Naive thymus-derived CD4-positive, alpha-beta T cell (primary cell): ENCODE measurements around the gene HMCN1. TPM values are rescaled to one million over a fixed set of nuclear protein-coding genes. Genes with fewer than 3 reads are reported as not detected.

Source experiments
- ATAC-seq: fragments of 150-1000 bp; cut with Tn5 transposase; 2 replicates; pipeline ENCODE4 v1.10.0; 2021; ENCODE audit warnings: mild to moderate bottlenecking, moderate library complexity
- CTCF ChIA-PET: fragments of 350-600 bp; sonication (Branson Sonifier 250); formaldehyde crosslinking; loops from one replicate; lab custom pipeline; 2021; ENCODE audit warnings: antibody characterized with exemption; lab: Charles Lee
- POLR2A ChIA-PET: fragments of 350-600 bp; sonication (Branson Sonifier 250); formaldehyde crosslinking; loops from one replicate; lab custom pipeline; 2021; ENCODE audit warnings: antibody characterized with exemption, inconsistent platforms; lab: Charles Lee
- DNase-seq, 9 donors: peaks; one replicate each; pipeline versions ENCODE4 v3.0.0 to v3.0.0-alpha.2; 2020 to 2022; ENCODE audit warnings: mixed read lengths in 1 of 9
- H3K27ac ChIP-seq: one replicate; pipeline ENCODE4 v1.7.0; 2013; ENCODE audit warnings: mild to moderate bottlenecking, low read depth, low read length, moderate library complexity
- H3K27me3 ChIP-seq, 2 donors: one replicate each; pipeline ENCODE4 v1.7.0; 2013; ENCODE audit warnings: low read length in 2 of 2, mild to moderate bottlenecking in 2 of 2, moderate library complexity in 2 of 2; ENCODE audit not compliant: control insufficient read depth in 2 of 2, insufficient read depth in 2 of 2
- H3K36me3 ChIP-seq, 3 experiments: 1 replicate in 2 of 3; 2 replicates in 1 of 3; pipeline ENCODE4 v1.7.0; 2013; ENCODE audit warnings: low read length in 3 of 3, mild to moderate bottlenecking in 3 of 3, moderate library complexity in 1 of 3; ENCODE audit not compliant: insufficient read depth in 3 of 3, control insufficient read depth in 2 of 3
- H3K4me1 ChIP-seq, 2 donors: one replicate each; pipeline ENCODE4 v1.7.0; 2013; ENCODE audit warnings: low read length in 2 of 2, mild to moderate bottlenecking in 2 of 2, moderate library complexity in 1 of 2; ENCODE audit not compliant: control insufficient read depth in 2 of 2, insufficient read depth in 2 of 2
- H3K4me3 ChIP-seq: 2 replicates; pipeline ENCODE4 v1.7.0; 2013; ENCODE audit warnings: mild to moderate bottlenecking, low read length
- H3K9me3 ChIP-seq, 3 experiments: 1 replicate in 2 of 3; 2 replicates in 1 of 3; pipeline ENCODE4 v1.7.0; 2013; ENCODE audit warnings: low read length in 3 of 3; ENCODE audit not compliant: control insufficient read depth in 2 of 3
- H3K27ac Mint-ChIP-seq, 9 donors: one replicate each; pipeline ENCODE4 v1.8.0; 2020 to 2022; ENCODE audit warnings: mixed read lengths in 9 of 9, mild to moderate bottlenecking in 8 of 9, moderate library complexity in 5 of 9, inconsistent platforms in 2 of 9
- H3K27me3 Mint-ChIP-seq, 5 donors: one replicate each; pipeline ENCODE4 v1.8.0; 2021 to 2022; ENCODE audit warnings: mixed read lengths in 5 of 5, mild to moderate bottlenecking in 1 of 5
- H3K36me3 Mint-ChIP-seq, 5 donors: one replicate each; pipeline ENCODE4 v1.8.0; 2020 to 2022; ENCODE audit warnings: mixed read lengths in 5 of 5, mild to moderate bottlenecking in 3 of 5, inconsistent platforms in 1 of 5
- H3K4me1 Mint-ChIP-seq, 7 donors: one replicate each; pipeline ENCODE4 v1.8.0; 2020 to 2022; ENCODE audit warnings: mixed read lengths in 7 of 7, mild to moderate bottlenecking in 3 of 7, inconsistent platforms in 1 of 7
- H3K4me3 Mint-ChIP-seq, 10 donors: one replicate each; pipeline ENCODE4 v1.8.0; 2020 to 2022; ENCODE audit warnings: mild to moderate bottlenecking in 10 of 10, mixed read lengths in 10 of 10, moderate library complexity in 6 of 10, inconsistent platforms in 2 of 10
- H3K9me3 Mint-ChIP-seq, 11 donors: one replicate each; pipeline ENCODE4 v1.8.0; 2020 to 2022; ENCODE audit warnings: mixed read lengths in 11 of 11, mild to moderate bottlenecking in 4 of 11, inconsistent platforms in 1 of 11, moderate library complexity in 1 of 11
- intact Hi-C, 2 donors: fragments of 100-400 bp; cut with micrococcal nuclease; formaldehyde crosslinking; loops; one replicate each; pipeline ENCODE4 v1.15.1; 2023
- polyA plus RNA-seq, 2 donors: library from polyadenylated mRNA; unstranded; fragments of 300-500 nt; fragmentation: Illumina TruSeq; gene quantifications; one replicate each; pipeline ENCODE4 v1.2.3, GENCODE V29; 2021
- total RNA-seq, 6 experiments: library from RNA in 5 of 6; stranded (reverse) in 5 of 6; gene quantifications; 1 replicate in 5 of 6; 2 replicates in 1 of 6; pipeline ENCODE4 v1.2.3 and lab custom pipeline; 2021 to 2026

Gene HMCN1
- total and polyA plus RNA-seq, 7 experiments from 2014 or later = under 0.01 to 0.19 (median 0.16) TPM; not detected in 3

DNA sequence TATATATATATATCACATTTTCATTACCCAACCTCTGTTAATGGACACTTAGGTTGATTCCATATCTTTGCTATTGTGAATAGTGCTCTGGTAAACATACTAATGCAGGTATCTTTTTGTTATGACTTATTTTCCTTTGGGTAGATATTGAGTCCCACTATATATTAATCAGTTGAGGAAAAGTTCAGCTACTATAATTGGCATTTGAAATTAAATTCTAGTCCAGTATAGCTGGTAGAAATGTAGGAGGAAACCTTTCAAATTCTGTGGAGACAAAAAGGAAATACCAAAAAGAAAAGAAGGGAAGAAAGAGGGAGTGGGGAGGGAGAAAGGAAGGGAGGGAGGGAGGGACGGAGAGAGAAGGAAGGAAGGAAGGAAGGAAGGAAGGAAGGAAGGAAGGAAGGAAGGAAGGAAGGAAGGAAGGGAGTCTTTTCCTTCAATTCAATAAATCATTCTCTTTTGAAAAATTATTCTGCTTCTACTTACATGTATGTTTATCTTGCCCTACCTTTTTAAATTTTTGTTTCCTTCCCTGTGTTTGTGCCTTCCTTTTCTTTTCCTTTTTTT is 329.0 kb downstream of the HMCN1 start:
- H3K9me3 ChIP-seq = no peaks in the 10 kb centered on the region
- ATAC-seq (no peak), DNase-seq (no peak)
- no peaks in the 10 kb centered on the region for H3K27me3 ChIP-seq
- no peaks in the 10 kb centered on the region for H3K4me1 ChIP-seq
- no peak overlapping the region for H3K4me3 Mint-ChIP-seq
- H3K27ac Mint-ChIP-seq = no peak overlapping the region
- ChIA-PET POLR2A (no interaction called here), CTCF (no interaction called here)
- intact Hi-C loops = no loop called here
- peaks cover 0 to 4% (median 0%) of the 10 kb centered on the region in 7 donors for H3K4me1 Mint-ChIP-seq
- H3K4me3 ChIP-seq = no peak overlapping the region
- H3K27me3 Mint-ChIP-seq = peaks cover 0 to 11% (median 2%) of the 10 kb centered on the region in 5 donors
- no peaks in the 10 kb centered on the region for H3K36me3 Mint-ChIP-seq
- H3K36me3 ChIP-seq = no peaks in the 10 kb centered on the region
- H3K9me3 Mint-ChIP-seq = no peaks in the 10 kb centered on the region
- no peak overlapping the region for H3K27ac ChIP-seq

- Mint-ChIP-seq H3K4me1 (no peaks in the 10 kb centered on the region), H3K27ac (no peak overlapping the region), H3K27me3 (peaks cover 0 to 18% (median 7%) of the 10 kb centered on the region in 5 donors), H3K36me3 (no peaks in the 10 kb centered on the region), H3K9me3 (no peaks in the 10 kb centered on the region), H3K4me3 (no peak overlapping the region)
- Histone ChIP-seq H3K9me3 (no peaks in the 10 kb centered on the region), H3K4me3 (no peak overlapping the region), H3K27me3 (no peaks in the 10 kb centered on the region), H3K27ac (no peak overlapping the region), H3K4me1 (no peaks in the 10 kb centered on the region), H3K36me3 (no peaks in the 10 kb centered on the region)
- DNase-seq (no peak), ATAC-seq (no peak)
- ChIA-PET POLR2A (no interaction called here), CTCF (no interaction called here)
- intact Hi-C loops = no loop called here
These were observed 332.2 kb downstream of the HMCN1 start for GRCh38 chr1:186066411-186066810.

DNA sequence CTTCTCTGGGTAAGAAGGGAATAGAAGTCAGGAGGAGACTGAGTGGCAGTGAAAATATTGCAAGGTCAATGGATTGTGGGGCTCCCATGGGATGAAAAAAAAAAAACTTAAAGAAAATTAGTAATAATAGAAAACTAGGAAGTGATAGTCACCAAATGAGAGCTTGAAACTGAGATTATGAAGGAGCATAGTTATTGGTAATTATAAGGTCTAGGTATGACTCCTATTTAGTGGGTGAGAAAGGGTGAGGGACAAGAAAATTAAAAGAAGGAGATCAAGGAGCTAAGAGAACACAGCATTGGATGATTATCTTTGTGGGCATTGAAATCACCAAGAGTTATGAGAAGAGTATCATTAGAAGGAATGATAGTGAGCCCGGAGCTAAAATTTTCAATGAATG is 339.5 kb downstream of the HMCN1 start:
- Histone ChIP-seq H3K4me1 (no peaks in the 10 kb centered on the region), H3K9me3 (no peaks in the 10 kb centered on the region), H3K27me3 (no peaks in the 10 kb centered on the region), H3K27ac (no peak overlapping the region), H3K36me3 (no peaks in the 10 kb centered on the region), H3K4me3 (no peak overlapping the region)
- H3K4me1 Mint-ChIP-seq = no peaks in the 10 kb centered on the region
- no peak for DNase-seq
- no peaks in the 10 kb centered on the region for H3K9me3 Mint-ChIP-seq
- ATAC-seq = no peak
- POLR2A ChIA-PET = no interaction called here
- H3K36me3 Mint-ChIP-seq = no peaks in the 10 kb centered on the region
- no peak overlapping the region for H3K4me3 Mint-ChIP-seq
- H3K27ac Mint-ChIP-seq = no peak overlapping the region
- intact Hi-C loops = no loop called here
- peaks cover 0 to 7% (median 2%) of the 10 kb centered on the region in 5 donors for H3K27me3 Mint-ChIP-seq
- CTCF ChIA-PET = no interaction called here

DNA sequence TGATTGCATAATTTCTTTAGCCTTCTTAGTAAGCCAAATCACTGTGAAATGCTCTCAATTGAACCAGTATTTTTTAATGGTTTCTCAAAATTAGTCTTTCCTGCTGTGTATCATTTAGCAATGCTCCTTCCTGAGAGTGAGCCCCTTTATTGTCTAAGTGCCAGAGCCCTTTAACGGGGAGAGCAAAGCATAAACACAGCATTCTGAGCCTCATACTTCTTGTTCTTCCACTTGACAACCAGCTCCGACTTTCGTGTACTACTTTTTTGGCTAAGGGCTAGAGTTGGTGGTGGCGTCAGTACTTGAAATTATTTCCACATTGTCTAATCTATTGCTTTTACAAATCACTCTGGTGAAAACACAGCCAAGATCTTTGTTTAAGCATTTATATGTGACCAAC is 341.8 kb downstream of the HMCN1 start:
- Mint-ChIP-seq H3K4me3 (no peak overlapping the region), H3K4me1 (no peaks in the 10 kb centered on the region), H3K27ac (no peak overlapping the region), H3K9me3 (no peaks in the 10 kb centered on the region), H3K27me3 (peaks cover 0 to 4% (median 0%) of the 10 kb centered on the region in 5 donors), H3K36me3 (no peaks in the 10 kb centered on the region)
- no peak overlapping the region for H3K27ac ChIP-seq
- no peak overlapping the region for H3K4me3 ChIP-seq
- H3K4me1 ChIP-seq = no peaks in the 10 kb centered on the region
- intact Hi-C loops = no loop called here
- POLR2A ChIA-PET = no interaction called here
- no peak for ATAC-seq
- DNase-seq = no peak
- no peaks in the 10 kb centered on the region for H3K27me3 ChIP-seq
- H3K36me3 ChIP-seq = no peaks in the 10 kb centered on the region
- CTCF ChIA-PET = no interaction called here
- H3K9me3 ChIP-seq = no peaks in the 10 kb centered on the region

DNA sequence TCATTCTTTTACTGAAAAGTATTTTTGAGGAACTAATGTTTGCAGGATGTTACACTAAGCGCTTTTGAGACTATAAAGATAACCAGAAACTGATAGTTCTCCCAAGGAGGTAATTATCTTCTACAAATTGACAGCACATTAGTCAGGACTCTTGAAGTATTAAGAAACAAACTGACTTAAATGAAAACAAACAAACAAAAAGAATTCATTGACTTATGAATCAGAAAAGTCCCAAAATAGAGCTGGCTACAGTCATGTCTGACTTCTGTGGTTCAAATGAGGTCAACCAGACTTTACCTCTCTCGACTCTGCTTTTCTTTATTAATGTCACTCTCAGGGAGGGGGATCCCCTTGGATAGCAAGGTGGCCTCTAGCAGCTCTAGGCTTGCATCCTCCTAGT is 344.1 kb downstream of the HMCN1 start:
- Mint-ChIP-seq H3K4me3 (no peak overlapping the region), H3K27me3 (peaks cover 0 to 4% (median 0%) of the 10 kb centered on the region in 5 donors), H3K27ac (no peak overlapping the region), H3K4me1 (peaks cover 0 to 3% (median 0%) of the 10 kb centered on the region in 7 donors), H3K9me3 (no peaks in the 10 kb centered on the region), H3K36me3 (no peaks in the 10 kb centered on the region)
- ChIA-PET CTCF (no interaction called here), POLR2A (no interaction called here)
- H3K9me3 ChIP-seq = no peaks in the 10 kb centered on the region
- no peak overlapping the region for H3K4me3 ChIP-seq
- no peaks in the 10 kb centered on the region for H3K4me1 ChIP-seq
- intact Hi-C loops = no loop called here
- H3K27me3 ChIP-seq = no peaks in the 10 kb centered on the region
- H3K27ac ChIP-seq = no peak overlapping the region
- DNase-seq = no peak
- ATAC-seq = no peak
- H3K36me3 ChIP-seq = no peaks in the 10 kb centered on the region

GRCh38 chr1:186079084-186079684 is 345.0 kb downstream of the HMCN1 start:
- no peaks in the 10 kb centered on the region for H3K36me3 Mint-ChIP-seq
- no peak for DNase-seq
- ATAC-seq = no peak
- ChIA-PET POLR2A (no interaction called here), CTCF (no interaction called here)
- no peaks in the 10 kb centered on the region for H3K4me1 ChIP-seq
- H3K27me3 Mint-ChIP-seq = peaks cover 0 to 4% (median 0%) of the 10 kb centered on the region in 5 donors
- peaks cover 0 to 3% (median 0%) of the 10 kb centered on the region in 7 donors for H3K4me1 Mint-ChIP-seq
- H3K27me3 ChIP-seq = no peaks in the 10 kb centered on the region
- no peak overlapping the region for H3K4me3 Mint-ChIP-seq
- intact Hi-C loops = no loop called here
- H3K27ac ChIP-seq = no peak overlapping the region
- H3K36me3 ChIP-seq = no peaks in the 10 kb centered on the region
- H3K9me3 Mint-ChIP-seq = no peaks in the 10 kb centered on the region
- H3K27ac Mint-ChIP-seq = no peak overlapping the region
- no peaks in the 10 kb centered on the region for H3K9me3 ChIP-seq
- no peak overlapping the region for H3K4me3 ChIP-seq
